T1000 (cell line): Measurements from ENCODE around the gene CDA.

Source experiments
- DNase-seq: peaks from one replicate; lab custom pipeline; 2025; ENCODE audit warnings: mixed read lengths; lab: John Stamatoyannopoulos, UW

The CDA gene

GRCh38 chr1:20648438-20648837 lies 59.5 kb downstream of the CDA start:
- DNase-seq = no peak

GRCh38 chr1:20648946-20649345 lies 60.0 kb downstream of the CDA start:
- DNase-seq = no peak

GRCh38 chr1:20652300-20652699 lies 63.4 kb downstream of the CDA start:
- DNase-seq = no peak

GRCh38 chr1:20654104-20654690 lies 65.3 kb downstream of the CDA start:
- DNase-seq = no peak

GRCh38 chr1:20657024-20657423 lies 68.1 kb downstream of the CDA start:
- DNase-seq = no peak

- no peak for DNase-seq
Observed at GRCh38 chr1:20658166-20658915, 69.4 kb downstream of the CDA start.

- DNase-seq = no peak
Observed at GRCh38 chr1:20660363-20660762, 71.5 kb downstream of the CDA start.

- DNase-seq = no peak
Observed at GRCh38 chr1:20660847-20661206, 71.9 kb downstream of the CDA start.

GRCh38 chr1:20661207-20662109 lies 72.6 kb downstream of the CDA start, which contains the start of gene DDOST:
Gene DDOST, minus strand, starts transcription at chr1:20661369. Its CDS starts 19 bp downstream, at chr1:20661350.
- peak; percentile 96 for DNase-seq

GRCh38 chr1:20662110-20662475 lies 73.2 kb downstream of the CDA start:
- no peak for DNase-seq

- no peak for DNase-seq
Observed at GRCh38 chr1:20663365-20663764, 74.5 kb downstream of the CDA start.

- DNase-seq = no peak
Observed at GRCh38 chr1:20663969-20664715, 75.2 kb downstream of the CDA start.

- no peak for DNase-seq
Observed at GRCh38 chr1:20665726-20666125, 76.8 kb downstream of the CDA start.

- DNase-seq = no peak
Observed at GRCh38 chr1:20666146-20666545, 77.2 kb downstream of the CDA start.

GRCh38 chr1:20666804-20667203 lies 77.9 kb downstream of the CDA start:
- no peak for DNase-seq
